ENCODE results near the gene VEGFB.
"Not testable (repeated sequence)": the region's sequence is repeated elsewhere in the genome, so short reads cannot be mapped to it uniquely, and the experiment has no call there.

VEGFB gene

GRCh38 chr11:64231546-64231945, 2.8 kb upstream of the VEGFB start:
- no peak for DNase-seq (ENCODE audit: low read depth in 2 of 2)

- DNase-seq (ENCODE audit: low read depth in 2 of 2) = no peak
Measured at GRCh38 chr11:64232182-64232966, 2.0 kb upstream of the VEGFB start.

GRCh38 chr11:64232967-64233315, 1.4 kb upstream of the VEGFB start:
- no peak for DNase-seq (ENCODE audit: low read depth in 2 of 2)

GRCh38 chr11:64234647-64235379, 429 bp downstream of the VEGFB start:
- DNase-seq (ENCODE audit: low read depth in 2 of 2) = no peak

GRCh38 chr11:64235437-64236161, 1.2 kb downstream of the VEGFB start:
- DNase-seq (ENCODE audit: low read depth in 2 of 2) = no peak

DNA sequence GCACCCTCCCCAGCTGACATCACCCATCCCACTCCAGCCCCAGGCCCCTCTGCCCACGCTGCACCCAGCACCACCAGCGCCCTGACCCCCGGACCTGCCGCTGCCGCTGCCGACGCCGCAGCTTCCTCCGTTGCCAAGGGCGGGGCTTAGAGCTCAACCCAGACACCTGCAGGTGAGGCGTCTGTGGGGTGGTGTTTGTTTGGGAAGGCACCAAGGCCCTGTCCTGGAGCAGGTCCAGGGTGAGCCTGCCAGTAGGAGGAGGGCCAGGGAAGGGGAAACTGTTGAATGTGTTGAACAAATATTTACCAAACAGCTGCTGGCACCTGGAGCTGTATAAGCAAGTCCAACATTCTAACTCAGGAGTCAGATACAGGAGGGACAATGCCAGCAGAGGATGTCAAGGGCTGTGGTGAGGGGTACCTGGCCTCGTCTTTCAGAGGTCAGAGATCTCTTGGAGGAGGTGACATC, 3.1 kb downstream of the VEGFB start:
- DNase-seq (ENCODE audit: low read depth in 2 of 2) = no peak

DNA sequence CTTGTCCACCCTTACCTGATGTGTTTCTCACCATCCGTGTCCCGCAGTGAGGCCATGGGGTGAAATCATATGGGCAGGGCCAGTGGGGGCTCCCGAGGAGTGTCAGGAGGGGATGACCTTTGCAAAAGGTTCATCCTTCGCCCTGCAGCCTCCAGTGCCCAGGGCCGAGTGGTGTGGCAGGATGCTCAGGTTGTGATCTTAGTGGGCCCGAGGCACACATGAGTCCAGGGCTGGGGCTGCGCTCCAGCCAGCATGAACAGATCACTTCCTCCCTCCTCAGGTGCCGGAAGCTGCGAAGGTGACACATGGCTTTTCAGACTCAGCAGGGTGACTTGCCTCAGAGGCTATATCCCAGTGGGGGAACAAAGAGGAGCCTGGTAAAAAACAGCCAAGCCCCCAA, 3.7 kb downstream of the VEGFB start:
- DNase-seq (ENCODE audit: low read depth in 2 of 2) = no peak

GRCh38 chr11:64238999-64239398, 4.6 kb downstream of the VEGFB start:
- DNase-seq (ENCODE audit: low read depth in 2 of 2) = no peak

DNA sequence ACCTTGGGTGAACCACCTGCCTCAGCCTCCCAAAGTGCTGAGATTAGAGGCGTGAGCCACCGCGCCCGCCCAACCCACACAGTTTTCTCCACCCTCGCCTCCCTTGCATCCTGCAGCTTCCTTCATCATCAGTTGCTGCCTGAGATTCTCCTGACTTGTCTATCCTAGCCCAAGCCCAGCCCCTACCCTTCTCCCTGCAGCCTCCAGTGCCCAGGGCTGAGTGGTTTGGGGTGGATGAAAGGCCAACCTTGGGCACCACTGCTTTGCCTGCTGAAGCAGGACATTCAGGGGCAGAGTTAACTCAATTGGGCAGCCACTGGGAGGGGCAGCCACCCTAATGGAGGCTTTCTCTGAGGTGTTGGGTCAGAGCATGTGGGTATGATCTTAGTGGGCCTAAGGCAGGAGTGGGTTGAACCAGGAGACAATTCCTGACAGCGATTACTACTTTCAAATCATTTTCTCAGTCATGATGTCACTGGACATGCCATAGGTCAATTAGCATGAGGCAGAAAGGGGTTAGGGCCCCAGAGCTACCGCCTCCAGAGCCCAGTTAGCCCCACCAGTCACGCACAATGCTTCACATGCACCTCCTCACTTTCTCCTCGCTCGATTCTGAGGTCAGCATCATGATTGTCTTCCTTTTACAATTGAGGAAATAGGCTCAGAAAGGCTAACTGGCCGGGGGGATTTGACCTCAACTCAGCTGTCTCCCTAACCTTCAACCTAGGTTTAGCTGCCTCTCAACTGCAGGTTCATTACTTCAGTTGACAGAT, 5.5 kb downstream of the VEGFB start:
- no peak for DNase-seq (ENCODE audit: low read depth in 2 of 2)

GRCh38 chr11:64240435-64241240, 6.3 kb downstream of the VEGFB start, which contains the start of gene FKBP2:
Gene FKBP2, plus strand, starts transcription at chr11:64241095. Its CDS starts 1,293 bp downstream, at chr11:64242388.
- DNase-seq (ENCODE audit: low read depth in 2 of 2) = peak; percentile 94 to 97

GRCh38 chr11:64241241-64241490, 6.8 kb downstream of the VEGFB start:
- DNase-seq (ENCODE audit: low read depth in 2 of 2) = peak; percentile 99

- no peak for DNase-seq (ENCODE audit: low read depth in 2 of 2)
Measured at GRCh38 chr11:64241491-64242374, 7.3 kb downstream of the VEGFB start.

- no peak for DNase-seq (ENCODE audit: low read depth in 2 of 2)
Measured at GRCh38 chr11:64243236-64243854, 9.0 kb downstream of the VEGFB start.

DNA sequence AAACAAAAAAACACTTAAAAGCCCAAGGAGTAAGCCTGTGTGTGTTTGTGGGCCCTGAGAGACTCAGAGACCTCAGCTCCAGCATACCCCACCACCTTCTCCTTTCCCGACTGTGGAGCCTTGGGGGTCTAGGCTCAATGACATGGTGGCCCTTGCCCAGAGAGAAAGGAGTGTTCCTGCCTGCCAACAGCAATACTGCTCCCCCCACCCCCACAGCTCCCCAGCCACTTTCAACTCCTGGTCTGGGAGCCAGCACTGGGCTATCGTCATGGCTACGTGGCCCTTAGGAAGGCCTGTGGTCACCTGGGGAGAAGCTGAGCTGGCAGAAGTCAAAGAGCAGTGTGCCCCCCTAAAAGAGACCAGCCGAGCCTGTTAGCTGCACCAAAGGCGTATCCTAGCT, 9.7 kb downstream of the VEGFB start:
- DNase-seq (ENCODE audit: low read depth in 2 of 2) = no peak

GRCh38 chr11:64244966-64245365, 10.6 kb downstream of the VEGFB start:
- DNase-seq (ENCODE audit: low read depth in 2 of 2) = no peak

- no peak for DNase-seq (ENCODE audit: low read depth in 2 of 2)
Measured at GRCh38 chr11:64245401-64245796, 11.0 kb downstream of the VEGFB start.

DNA sequence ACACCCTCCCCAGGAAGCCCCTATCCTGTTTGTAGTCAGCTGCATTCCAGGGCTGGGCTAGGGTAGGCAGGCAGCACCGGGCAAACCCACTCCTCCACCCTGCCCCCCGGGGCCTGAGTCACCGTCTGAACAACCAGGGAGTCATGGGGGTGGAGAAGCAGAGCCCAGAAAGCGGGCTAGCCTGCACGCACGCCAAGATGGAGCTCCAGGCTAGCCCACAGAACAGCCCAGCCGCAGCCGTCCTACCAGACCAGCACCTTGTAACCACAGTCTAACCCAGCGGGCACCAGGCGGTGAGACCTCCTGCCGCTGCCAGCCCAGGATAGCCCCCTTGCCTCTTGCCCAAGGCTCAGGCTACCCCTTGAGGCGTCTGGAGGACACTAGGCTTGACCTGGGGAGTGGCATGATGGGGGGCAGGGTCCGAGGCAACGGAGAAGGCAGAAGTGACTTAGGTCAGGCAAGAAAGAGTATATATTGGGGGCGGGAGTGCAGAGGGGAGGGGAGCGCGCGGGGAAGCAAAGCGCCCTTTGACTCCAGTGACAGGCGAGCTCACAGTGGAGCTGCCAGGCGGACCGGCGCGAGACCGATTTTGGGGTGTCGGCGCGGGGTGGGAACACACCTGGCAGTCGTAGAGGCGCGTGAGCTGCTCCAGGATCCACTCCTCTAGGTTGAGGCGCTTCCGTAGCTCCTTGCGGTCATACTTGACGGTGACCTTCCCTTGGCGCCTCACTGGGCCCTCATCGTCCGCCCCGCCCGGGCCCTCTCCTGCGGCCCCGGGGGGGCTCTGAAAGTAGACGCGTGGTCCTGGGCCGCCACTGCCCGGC, 11.6 kb downstream of the VEGFB start:
- DNase-seq (ENCODE audit: low read depth in 2 of 2) = peak in 1 of 2 donors; percentile 53

DNA sequence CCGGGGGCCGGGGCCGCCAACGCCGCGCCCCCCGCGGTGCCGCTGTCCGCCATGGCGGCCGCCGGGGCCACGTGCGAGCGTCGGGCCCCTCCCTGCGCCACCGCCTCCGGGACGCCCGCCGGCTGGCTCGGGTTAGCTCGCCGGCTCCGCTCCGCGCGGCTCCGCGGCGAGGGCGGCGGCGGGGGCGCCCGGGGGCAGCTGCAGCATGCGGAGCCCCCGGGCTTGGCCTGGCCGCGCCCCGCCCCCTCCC, 12.2 kb downstream of the VEGFB start:
- not testable (repeated sequence) for DNase-seq (ENCODE audit: low read depth in 2 of 2)

Measured in stimulated activated CD8-positive, alpha-beta memory T cell treated with anti-CD3 and anti-CD28 coated beads, Interleukin-2, amount 100 ng/mL, for 1 hour (primary cell).